ENCODE measurements around the gene PKNOX2. TPM values are rescaled to one million over a fixed set of nuclear protein-coding genes. Genes with fewer than 3 reads are reported as not detected.

The PKNOX2 gene
- total and polyA plus RNA-seq, 10 of the 15 experiments (the other 5 are each of a cell fraction or from before 2014, with no cell fraction given) = not detected

DNA sequence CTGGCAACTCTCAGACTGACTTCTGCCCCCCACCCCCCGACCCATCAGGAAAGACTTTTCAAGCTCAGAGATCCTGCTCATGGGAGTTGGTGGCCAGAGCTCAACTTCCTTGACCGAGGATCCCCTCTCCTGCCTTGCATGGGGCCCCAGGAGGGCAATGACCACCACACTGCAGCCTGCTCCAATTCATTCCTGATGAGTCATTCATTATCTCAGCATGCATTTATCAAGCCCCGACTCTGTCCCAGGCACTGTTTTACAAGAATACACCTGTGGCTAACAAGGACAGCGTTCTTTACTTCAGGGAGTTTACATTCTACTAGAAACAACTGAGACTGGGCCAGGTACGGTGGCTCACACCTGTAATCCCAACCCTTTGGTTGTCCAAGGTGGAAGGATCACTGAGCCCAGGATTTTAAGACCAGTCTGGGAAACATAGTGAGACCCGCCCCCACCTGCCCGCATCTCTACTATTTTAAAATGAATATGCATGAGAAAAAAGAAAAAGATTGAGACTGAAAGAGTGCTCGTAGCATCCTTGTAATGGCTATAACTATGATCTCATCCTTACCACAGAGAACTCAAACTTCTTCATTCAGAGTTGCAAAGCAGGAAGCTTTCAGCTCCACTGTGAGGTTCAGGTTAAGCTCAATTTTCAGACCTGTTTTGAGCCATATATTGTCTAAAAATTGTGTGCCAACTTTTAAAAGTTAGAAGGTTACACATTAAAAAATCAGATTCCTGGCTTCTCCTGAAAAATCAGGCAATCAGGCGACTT, 271.1 kb downstream of the PKNOX2 start:
- intact Hi-C loops (cut with micrococcal nuclease; ENCODE audit: unreplicated experiment) = no loop called here
- FAIRE-seq = no peak
- 14% methylated on average over 9 of the region's 9 CpGs for WGBS (ENCODE audit: insufficient coverage, insufficient replicate concordance, low lambda C conversion rate, missing lambda C conversion rate)

GRCh38 chr11:125441648-125442410, 277.3 kb downstream of the PKNOX2 start:
- no peak for DNase-seq (ENCODE audit: low read depth, low spot score)
- no peaks in the 10 kb centered on the region for H3K79me2 ChIP-seq (ENCODE audit: control insufficient read depth, insufficient read depth, low read length)
- no peak for FAIRE-seq
- ChIA-PET POLR2A (interaction anchor here (0.5 kb wide), 1 partner anchor 445 kb away, joined by 4 read pairs; no protein-coding TSS in a partner anchor), SMC1A (ENCODE audit: uncharacterized antibody, unreplicated experiment) (no interaction called here), CTCF (interaction anchor here (0.7 to 3.0 kb wide), 4 partner anchors 11 to 509 kb away, joined by 3 to 28 read pairs (median 3); no protein-coding TSS in a partner anchor), RAD21 (ENCODE audit: unreplicated experiment) (no interaction called here)
- no peak overlapping the region for H3K4me3 ChIP-seq
- WGBS (ENCODE audit: insufficient coverage, insufficient replicate concordance, low lambda C conversion rate, missing lambda C conversion rate) = 25% methylated on average over 11 of the region's 11 CpGs
- no peak overlapping the region for H3K27ac ChIP-seq (ENCODE audit: control insufficient read depth, insufficient read depth)
- H3K9ac ChIP-seq (ENCODE audit: control insufficient read depth, insufficient read depth, low read length) = no peak overlapping the region
- H2AFZ ChIP-seq (ENCODE audit: control insufficient read depth, low read depth, low read length) = no peak overlapping the region
- in situ Hi-C loops (cut with MboI) (no loop called here), intact Hi-C loops (cut with micrococcal nuclease; ENCODE audit: unreplicated experiment) (no loop called here)
- TF ChIP-seq, protein P1, sequence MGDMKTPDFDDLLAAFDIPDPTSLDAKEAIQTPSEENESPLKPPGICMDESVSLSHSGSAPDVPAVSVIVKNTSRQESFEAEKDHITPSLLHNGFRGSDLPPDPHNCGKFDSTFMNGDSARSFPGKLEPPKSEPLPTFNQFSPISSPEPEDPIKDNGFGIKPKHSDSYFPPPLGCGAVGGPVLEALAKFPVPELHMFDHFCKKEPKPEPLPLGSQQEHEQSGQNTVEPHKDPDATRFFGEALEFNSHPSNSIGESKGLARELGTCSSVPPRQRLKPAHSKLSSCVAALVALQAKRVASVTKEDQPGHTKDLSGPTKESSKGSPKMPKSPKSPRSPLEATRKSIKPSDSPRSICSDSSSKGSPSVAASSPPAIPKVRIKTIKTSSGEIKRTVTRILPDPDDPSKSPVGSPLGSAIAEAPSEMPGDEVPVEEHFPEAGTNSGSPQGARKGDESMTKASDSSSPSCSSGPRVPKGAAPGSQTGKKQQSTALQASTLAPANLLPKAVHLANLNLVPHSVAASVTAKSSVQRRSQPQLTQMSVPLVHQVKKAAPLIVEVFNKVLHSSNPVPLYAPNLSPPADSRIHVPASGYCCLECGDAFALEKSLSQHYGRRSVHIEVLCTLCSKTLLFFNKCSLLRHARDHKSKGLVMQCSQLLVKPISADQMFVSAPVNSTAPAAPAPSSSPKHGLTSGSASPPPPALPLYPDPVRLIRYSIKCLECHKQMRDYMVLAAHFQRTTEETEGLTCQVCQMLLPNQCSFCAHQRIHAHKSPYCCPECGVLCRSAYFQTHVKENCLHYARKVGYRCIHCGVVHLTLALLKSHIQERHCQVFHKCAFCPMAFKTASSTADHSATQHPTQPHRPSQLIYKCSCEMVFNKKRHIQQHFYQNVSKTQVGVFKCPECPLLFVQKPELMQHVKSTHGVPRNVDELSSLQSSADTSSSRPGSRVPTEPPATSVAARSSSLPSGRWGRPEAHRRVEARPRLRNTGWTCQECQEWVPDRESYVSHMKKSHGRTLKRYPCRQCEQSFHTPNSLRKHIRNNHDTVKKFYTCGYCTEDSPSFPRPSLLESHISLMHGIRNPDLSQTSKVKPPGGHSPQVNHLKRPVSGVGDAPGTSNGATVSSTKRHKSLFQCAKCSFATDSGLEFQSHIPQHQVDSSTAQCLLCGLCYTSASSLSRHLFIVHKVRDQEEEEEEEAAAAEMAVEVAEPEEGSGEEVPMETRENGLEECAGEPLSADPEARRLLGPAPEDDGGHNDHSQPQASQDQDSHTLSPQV (IDR thresholded peaks at IDR 0.05) = no peak
- TF ChIP-seq POU2F2 (IDR thresholded peaks at IDR 0.05; ENCODE audit: borderline replicate concordance, low read depth, low read length) = peak; percentile 96; the same call in 2 of the 3 replicates
- H3K4me1 ChIP-seq (ENCODE audit: control insufficient read depth, insufficient read depth, low read length) = no peaks in the 10 kb centered on the region
- no peak for ATAC-seq
- no peaks in the 10 kb centered on the region; a peak in 1 of 4 replicates for H3K36me3 ChIP-seq (ENCODE audit: control insufficient read depth in 2 of 2, insufficient read depth in 2 of 2, low read length in 1 of 2)
- no peaks in the 10 kb centered on the region for H3K9me3 ChIP-seq (replicated peaks; ENCODE audit: control insufficient read depth, insufficient read depth, low read length)
- no peaks in the 10 kb centered on the region for H3K27me3 ChIP-seq (replicated peaks in 1 of 2; ENCODE audit: control insufficient read depth in 2 of 2, insufficient read depth in 2 of 2, low read length in 1 of 2)
- no peak overlapping the region for H3K4me2 ChIP-seq (ENCODE audit: control insufficient read depth, insufficient read depth)
- BruUV-seq (replicated peaks) = no TSS peak
- no peaks in the 10 kb centered on the region for H4K20me1 ChIP-seq (ENCODE audit: control insufficient read depth, insufficient read depth)

More for the DNA sequence above, 271.1 kb downstream of the PKNOX2 start:
- ChIA-PET CTCF (interaction anchor here (0.6 to 1.6 kb wide), 11 partner anchors 8 to 294 kb away, joined by 3 to 11 read pairs (median 3); no protein-coding TSS in a partner anchor), RAD21 (ENCODE audit: unreplicated experiment) (no interaction called here), POLR2A (interaction anchor here (0.6 kb wide), 1 partner anchor 63 kb away, joined by 3 read pairs; no protein-coding TSS in a partner anchor), SMC1A (ENCODE audit: uncharacterized antibody, unreplicated experiment) (interaction anchor here (1.8 kb wide), 1 partner anchor 15 kb away, joined by 4 read pairs; no protein-coding TSS in a partner anchor)
- no peaks in the 10 kb centered on the region for H3K79me2 ChIP-seq (ENCODE audit: control insufficient read depth, insufficient read depth, low read length)
- H3K9ac ChIP-seq (ENCODE audit: control insufficient read depth, insufficient read depth, low read length) = no peak overlapping the region
- ATAC-seq (peak; percentile 54), DNase-seq (ENCODE audit: low read depth, low spot score) (no peak)
- no peaks in the 10 kb centered on the region for H3K36me3 ChIP-seq (ENCODE audit: control insufficient read depth in 2 of 2, insufficient read depth in 2 of 2, low read length in 1 of 2)
- H3K27ac ChIP-seq (ENCODE audit: control insufficient read depth, insufficient read depth) = no peak overlapping the region
- no peaks in the 10 kb centered on the region for H4K20me1 ChIP-seq (ENCODE audit: control insufficient read depth, insufficient read depth)
- no peak overlapping the region for H3K4me3 ChIP-seq
- BruUV-seq (replicated peaks) = no TSS peak
- H3K4me1 ChIP-seq (ENCODE audit: control insufficient read depth, insufficient read depth, low read length) = no peaks in the 10 kb centered on the region
- TF ChIP-seq EZH2 (IDR thresholded peaks at IDR 0.05; ENCODE audit: borderline replicate concordance, control insufficient read depth, low read depth, low read length) = no peak
- in situ Hi-C loops (cut with MboI) = no loop called here
- no peaks in the 10 kb centered on the region for H3K9me3 ChIP-seq (replicated peaks; ENCODE audit: control insufficient read depth, insufficient read depth, low read length)
- no peak overlapping the region for H3K4me2 ChIP-seq (ENCODE audit: control insufficient read depth, insufficient read depth)
- H2AFZ ChIP-seq (ENCODE audit: control insufficient read depth, low read depth, low read length) = no peak overlapping the region
- no peaks in the 10 kb centered on the region for H3K27me3 ChIP-seq (replicated peaks in 1 of 2; ENCODE audit: control insufficient read depth in 2 of 2, insufficient read depth in 2 of 2, low read length in 1 of 2)

Measured in GM12878 (cell line).